ENCODE data around the gene DNASE1L1. TPM values are rescaled to one million over a fixed set of nuclear protein-coding genes. Genes with fewer than 3 reads are reported as not detected.

The DNASE1L1 gene
- total RNA-seq, 1 donor from 2014 or later = 35.1 TPM

GRCh38 chrX:154403858-154404257 lies 5.2 kb downstream of the DNASE1L1 start:
- TF ChIP-seq CTCF (IDR thresholded peaks at IDR 0.05; ENCODE audit: insufficient read depth, low read depth, low read length) (no peak), EZH2 (IDR thresholded peaks at IDR 0.05; ENCODE audit: insufficient read depth, low read length) (no peak)
- Mint-ChIP-seq H3K36me3 (ENCODE audit: low read depth, unreplicated experiment) (peaks cover 8% of the 10 kb centered on the region), H3K27me3 (ENCODE audit: low read depth, unreplicated experiment) (no peaks in the 10 kb centered on the region), H3K4me3 (ENCODE audit: unreplicated experiment) (no peak overlapping the region), H3K9me3 (ENCODE audit: unreplicated experiment) (no peaks in the 10 kb centered on the region), H3K4me1 (ENCODE audit: low read depth, unreplicated experiment) (peaks cover 7% of the 10 kb centered on the region), H3K27ac (ENCODE audit: unreplicated experiment) (no peak overlapping the region)
- FAIRE-seq (no peak), DNase-seq (ENCODE audit: low read depth) (no peak)
- Histone ChIP-seq H3K4me1 (ENCODE audit: insufficient read depth, low read length) (peaks cover 10% of the 10 kb centered on the region), H3K27ac (ENCODE audit: low read depth, low read length) (no peak overlapping the region), H2AFZ (ENCODE audit: low read depth, low read length) (no peak overlapping the region), H3K4me3 (ENCODE audit: insufficient read depth, low read depth, low read length) (no peak overlapping the region), H4K20me1 (ENCODE audit: insufficient read depth, low read length) (peaks cover 36% of the 10 kb centered on the region), H3K79me2 (ENCODE audit: insufficient read depth, low read length) (peaks cover 23% of the 10 kb centered on the region), H3K9me3 (ENCODE audit: insufficient read depth, low read depth, low read length) (no peaks in the 10 kb centered on the region), H3K36me3 (ENCODE audit: insufficient read depth, low read length) (peaks cover 14% of the 10 kb centered on the region), H3K27me3 (ENCODE audit: insufficient read depth, low read length) (no peaks in the 10 kb centered on the region), H3K4me2 (ENCODE audit: low read length) (no peak overlapping the region), H3K9ac (ENCODE audit: low read length) (no peak overlapping the region)

- peaks cover 4% of the 10 kb centered on the region for H3K4me1 ChIP-seq (ENCODE audit: insufficient read depth, low read length)
- TF ChIP-seq CTCF (IDR thresholded peaks at IDR 0.05; ENCODE audit: insufficient read depth, low read depth, low read length) = no peak
- no peak for TF ChIP-seq EZH2 (IDR thresholded peaks at IDR 0.05; ENCODE audit: insufficient read depth, low read length)
- no peaks in the 10 kb centered on the region for H3K9me3 ChIP-seq (ENCODE audit: insufficient read depth, low read depth, low read length)
- Mint-ChIP-seq H3K27ac (ENCODE audit: unreplicated experiment) (no peak overlapping the region), H3K27me3 (ENCODE audit: low read depth, unreplicated experiment) (no peaks in the 10 kb centered on the region), H3K36me3 (ENCODE audit: low read depth, unreplicated experiment) (peaks cover 13% of the 10 kb centered on the region), H3K9me3 (ENCODE audit: unreplicated experiment) (no peaks in the 10 kb centered on the region), H3K4me1 (ENCODE audit: low read depth, unreplicated experiment) (peaks cover 7% of the 10 kb centered on the region), H3K4me3 (ENCODE audit: unreplicated experiment) (no peak overlapping the region)
- H3K4me2 ChIP-seq (ENCODE audit: low read length) = no peak overlapping the region
- H3K27ac ChIP-seq (ENCODE audit: low read depth, low read length) = no peak overlapping the region
- H3K27me3 ChIP-seq (ENCODE audit: insufficient read depth, low read length) = no peaks in the 10 kb centered on the region
- no peak overlapping the region for H3K9ac ChIP-seq (ENCODE audit: low read length)
- no peak overlapping the region for H2AFZ ChIP-seq (ENCODE audit: low read depth, low read length)
- no peak for DNase-seq (ENCODE audit: low read depth)
- FAIRE-seq = no peak
- peaks cover 14% of the 10 kb centered on the region for H3K36me3 ChIP-seq (ENCODE audit: insufficient read depth, low read length)
- H4K20me1 ChIP-seq (ENCODE audit: insufficient read depth, low read length) = peaks cover 37% of the 10 kb centered on the region
- H3K4me3 ChIP-seq (ENCODE audit: insufficient read depth, low read depth, low read length) = no peak overlapping the region
- peaks cover 23% of the 10 kb centered on the region for H3K79me2 ChIP-seq (ENCODE audit: insufficient read depth, low read length)
Observed at GRCh38 chrX:154403192-154403591, 5.9 kb downstream of the DNASE1L1 start.

GRCh38 chrX:154402622-154403127 lies 6.4 kb downstream of the DNASE1L1 start:
- Mint-ChIP-seq H3K27ac (ENCODE audit: unreplicated experiment) (no peak overlapping the region), H3K4me1 (ENCODE audit: low read depth, unreplicated experiment) (peaks cover 7% of the 10 kb centered on the region), H3K36me3 (ENCODE audit: low read depth, unreplicated experiment) (peaks cover 13% of the 10 kb centered on the region), H3K27me3 (ENCODE audit: low read depth, unreplicated experiment) (no peaks in the 10 kb centered on the region), H3K9me3 (ENCODE audit: unreplicated experiment) (no peaks in the 10 kb centered on the region), H3K4me3 (ENCODE audit: unreplicated experiment) (no peak overlapping the region)
- no peak overlapping the region for H3K4me2 ChIP-seq (ENCODE audit: low read length)
- H3K4me1 ChIP-seq (ENCODE audit: insufficient read depth, low read length) = peaks cover 4% of the 10 kb centered on the region
- H3K9ac ChIP-seq (ENCODE audit: low read length) = no peak overlapping the region
- H3K4me3 ChIP-seq (ENCODE audit: insufficient read depth, low read depth, low read length) = no peak overlapping the region
- no peak for TF ChIP-seq EZH2 (IDR thresholded peaks at IDR 0.05; ENCODE audit: insufficient read depth, low read length)
- TF ChIP-seq CTCF (IDR thresholded peaks at IDR 0.05; ENCODE audit: insufficient read depth, low read depth, low read length) = no peak
- H3K9me3 ChIP-seq (ENCODE audit: insufficient read depth, low read depth, low read length) = no peaks in the 10 kb centered on the region
- no peak overlapping the region for H3K27ac ChIP-seq (ENCODE audit: low read depth, low read length)
- no peak overlapping the region for H2AFZ ChIP-seq (ENCODE audit: low read depth, low read length)
- DNase-seq (ENCODE audit: low read depth) (no peak), FAIRE-seq (no peak)
- H3K36me3 ChIP-seq (ENCODE audit: insufficient read depth, low read length) = peaks cover 14% of the 10 kb centered on the region
- peaks cover 23% of the 10 kb centered on the region for H3K79me2 ChIP-seq (ENCODE audit: insufficient read depth, low read length)
- H4K20me1 ChIP-seq (ENCODE audit: insufficient read depth, low read length) = peaks cover 37% of the 10 kb centered on the region
- no peaks in the 10 kb centered on the region for H3K27me3 ChIP-seq (ENCODE audit: insufficient read depth, low read length)
